ENCODE results near the gene BRK1. TPM values are rescaled to one million over a fixed set of nuclear protein-coding genes. Genes with fewer than 3 reads are reported as not detected.
A peak's percentile ranks its signal among the peaks of the same experiment; 100 is the strongest.

Gene BRK1
- total and polyA plus RNA-seq, 9 of the 15 experiments (the other 6 are each of a cell fraction or from before 2014, with no cell fraction given), result 105 to 634 (median 250) TPM

DNA sequence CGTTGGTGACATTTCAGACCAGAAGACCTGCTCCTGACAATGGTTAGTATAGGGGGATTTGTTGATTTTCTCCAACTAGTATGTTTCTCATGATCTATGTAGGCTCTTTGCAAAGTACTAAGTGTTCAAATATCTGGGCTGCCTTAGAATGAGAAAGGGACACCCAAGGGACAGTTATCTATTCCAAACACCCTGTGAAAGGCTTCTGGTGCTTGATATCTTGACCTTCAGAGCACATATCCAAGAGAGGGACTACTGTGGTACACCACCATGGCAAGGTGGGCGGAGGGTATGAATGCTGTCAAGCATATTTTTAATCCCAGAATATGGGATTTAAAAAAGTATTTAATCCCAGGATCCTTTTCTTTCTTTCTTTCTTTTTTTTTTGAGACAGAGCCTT lies 8.6 kb upstream of the BRK1 start (continued):
- TF ChIP-seq, protein P1, sequence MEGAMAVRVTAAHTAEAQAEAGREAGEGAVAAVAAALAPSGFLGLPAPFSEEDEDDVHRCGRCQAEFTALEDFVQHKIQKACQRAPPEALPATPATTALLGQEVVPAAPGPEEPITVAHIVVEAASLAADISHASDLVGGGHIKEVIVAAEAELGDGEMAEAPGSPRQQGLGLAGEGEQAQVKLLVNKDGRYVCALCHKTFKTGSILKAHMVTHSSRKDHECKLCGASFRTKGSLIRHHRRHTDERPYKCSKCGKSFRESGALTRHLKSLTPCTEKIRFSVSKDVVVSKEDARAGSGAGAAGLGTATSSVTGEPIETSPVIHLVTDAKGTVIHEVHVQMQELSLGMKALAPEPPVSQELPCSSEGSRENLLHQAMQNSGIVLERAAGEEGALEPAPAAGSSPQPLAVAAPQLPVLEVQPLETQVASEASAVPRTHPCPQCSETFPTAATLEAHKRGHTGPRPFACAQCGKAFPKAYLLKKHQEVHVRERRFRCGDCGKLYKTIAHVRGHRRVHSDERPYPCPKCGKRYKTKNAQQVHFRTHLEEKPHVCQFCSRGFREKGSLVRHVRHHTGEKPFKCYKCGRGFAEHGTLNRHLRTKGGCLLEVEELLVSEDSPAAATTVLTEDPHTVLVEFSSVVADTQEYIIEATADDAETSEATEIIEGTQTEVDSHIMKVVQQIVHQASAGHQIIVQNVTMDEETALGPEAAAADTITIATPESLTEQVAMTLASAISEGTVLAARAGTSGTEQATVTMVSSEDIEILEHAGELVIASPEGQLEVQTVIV (CRISPR knock-in tag; IDR thresholded peaks at IDR 0.05; ENCODE audit: borderline replicate concordance), result no peak
- TF ChIP-seq TAL1 (IDR thresholded peaks at IDR 0.05) (peak; percentile 64), MCM7 (IDR thresholded peaks at IDR 0.05) (no peak), NEUROD1 (IDR thresholded peaks at IDR 0.05; ENCODE audit: borderline replicate concordance, low read depth, low read length, partially characterized antibody) (no peak), CBFA2T3 (IDR thresholded peaks at IDR 0.05) (peak; percentile 78), CBFA2T2 (conservative IDR thresholded peaks at IDR 0.05) (peak; percentile 59), HDGF (IDR thresholded peaks at IDR 0.05) (no peak), XRCC3 (IDR thresholded peaks at IDR 0.05) (no peak), ZEB2 (IDR thresholded peaks at IDR 0.05) (no peak), ZNF436 (CRISPR knock-in tag; IDR thresholded peaks at IDR 0.05) (no peak), TCF3 (CRISPR knock-in tag; IDR thresholded peaks at IDR 0.05) (peak; percentile 67), AFF4 (CRISPR knock-in tag; IDR thresholded peaks at IDR 0.05) (no peak), ZNF239 (CRISPR knock-in tag; IDR thresholded peaks at IDR 0.05) (no peak), ZNF445 (CRISPR knock-in tag; IDR thresholded peaks at IDR 0.05; ENCODE audit: low read depth) (no peak), TAF9B (IDR thresholded peaks at IDR 0.05; ENCODE audit: partially characterized antibody) (no peak), HMG20A (CRISPR knock-in tag; conservative IDR thresholded peaks at IDR 0.05) (no peak), ZNF696 (CRISPR knock-in tag; conservative IDR thresholded peaks at IDR 0.05) (no peak), NBN (IDR thresholded peaks at IDR 0.05; ENCODE audit: low read depth) (no peak), E2F6 (IDR thresholded peaks at IDR 0.05; ENCODE audit: borderline replicate concordance in 1 of 2, extremely low read depth in 1 of 2, insufficient read depth in 1 of 2, insufficient read length in 1 of 2, low read depth in 1 of 2, low read length in 1 of 2, poor library complexity in 1 of 2, severe bottlenecking in 1 of 2) (no peak), CREBBP (IDR thresholded peaks at IDR 0.05; ENCODE audit: low read depth, low read length) (no peak), ETV5 (CRISPR knock-in tag; IDR thresholded peaks at IDR 0.05; ENCODE audit: low read depth) (no peak), TAF15 (IDR thresholded peaks at IDR 0.05; ENCODE audit: low read depth, low read length) (no peak), NFE2 (IDR thresholded peaks at IDR 0.05; ENCODE audit: low read depth) (no peak), BMI1 (IDR thresholded peaks at IDR 0.05; ENCODE audit: low read length) (no peak), FOXJ3 (CRISPR knock-in tag; IDR thresholded peaks at IDR 0.05) (no peak), HSF4 (CRISPR knock-in tag; IDR thresholded peaks at IDR 0.05; ENCODE audit: borderline replicate concordance) (no peak)

Measured in K562 (cell line).